ENCODE measurements around the gene FAM117B. TPM values are rescaled to one million over a fixed set of nuclear protein-coding genes. Genes with fewer than 3 reads are reported as not detected.

FAM117B gene
- total and polyA plus RNA-seq, 2 of the 8 experiments (the other 6 are each of a cell fraction or from before 2014, with no cell fraction given), result 3.9 to 22.6 TPM

- Histone ChIP-seq H4K20me1 (replicated peaks in 1 of 2; ENCODE audit: control insufficient read depth in 1 of 2, insufficient read depth in 2 of 2, low read length in 2 of 2) (no peaks in the 10 kb centered on the region), H4K8ac (ENCODE audit: extremely low read depth, insufficient read depth, low read length) (no peak overlapping the region), H2BK120ac (replicated peaks; ENCODE audit: low read depth, low read length) (no peak overlapping the region), H3K79me2 (ENCODE audit: control insufficient read depth in 1 of 2, insufficient read depth in 2 of 2, low read length in 2 of 2) (no peaks in the 10 kb centered on the region), H3K18ac (ENCODE audit: extremely low read depth, low read length) (no peak overlapping the region), H3K79me1 (ENCODE audit: low read depth, low read length) (no peaks in the 10 kb centered on the region), H3K23me2 (ENCODE audit: low read depth, low read length) (no peaks in the 10 kb centered on the region), H2BK15ac (ENCODE audit: low read length) (no peak overlapping the region), H2BK20ac (ENCODE audit: low read length) (no peak overlapping the region), H2BK12ac (ENCODE audit: low read depth, low read length) (no peak overlapping the region), H3K9ac (replicated peaks in 1 of 4; ENCODE audit: extremely low read depth in 1 of 4, low read depth in 3 of 4, low read length in 3 of 4) (no peak overlapping the region), H3K4ac (replicated peaks; ENCODE audit: insufficient read length, low read depth, low read length) (no peak overlapping the region), H2AFZ (ENCODE audit: low read length) (no peak overlapping the region), H4K91ac (replicated peaks; ENCODE audit: insufficient read length, low read length) (no peak overlapping the region), H2BK5ac (ENCODE audit: low read depth, low read length) (no peak overlapping the region), H3K14ac (ENCODE audit: insufficient read length) (no peak overlapping the region), H2AK5ac (ENCODE audit: low read depth, low read length) (no peak overlapping the region), H3K23ac (ENCODE audit: insufficient read length) (no peak overlapping the region), H4K5ac (ENCODE audit: insufficient read length, low read depth, low read length) (no peak overlapping the region), H3K4me1 (replicated peaks in 1 of 4; ENCODE audit: control insufficient read depth in 3 of 4, insufficient read depth in 4 of 4, low read length in 3 of 4) (no peaks in the 10 kb centered on the region; a peak in 1 of 7 replicates), H3K4me2 (ENCODE audit: insufficient read depth in 1 of 2, low read depth in 2 of 2, low read length in 2 of 2) (no peak overlapping the region), H3K9me3 (ENCODE audit: insufficient read depth in 2 of 2, low read depth in 1 of 2, low read length in 1 of 2) (no peaks in the 10 kb centered on the region), H3K27me3 (replicated peaks in 1 of 4; ENCODE audit: control insufficient read depth in 3 of 4, extremely low read depth in 1 of 4, insufficient read depth in 3 of 4, low read length in 3 of 4) (no peaks in the 10 kb centered on the region), H3K4me3 (ENCODE audit: extremely low read depth in 1 of 4, insufficient read depth in 2 of 4, low read depth in 3 of 4, low read length in 4 of 4) (no peak overlapping the region; a peak in 1 of 8 replicates), H3K27ac (ENCODE audit: low read depth, low read length) (no peak overlapping the region), H3K36me3 (ENCODE audit: control insufficient read depth in 2 of 4, insufficient read depth in 4 of 4, low read length in 3 of 4) (peaks cover 0 to 5% (median 3%) of the 10 kb centered on the region in 4 experiments; a peak in 4 of 8 replicates), H3K56ac (replicated peaks; ENCODE audit: insufficient read length, low read depth, low read length) (no peak overlapping the region)
- ChIA-PET POLR2A (ENCODE audit: partially characterized antibody) (interaction anchor here (1.0 kb wide), 1 partner anchor 14 kb away, joined by 4 read pairs; no protein-coding TSS in a partner anchor), CTCF (ENCODE audit: partially characterized antibody) (interaction anchor here (1.9 kb wide), 1 partner anchor 22 kb away, joined by 5 read pairs; no protein-coding TSS in a partner anchor)
- no peak for DNase-seq (ENCODE audit: low read depth in 1 of 2, low spot score in 2 of 2)
- 0 out of 2 replicates have a peak, but pooled peaks have one; percentile 34 for TF ChIP-seq MAFK (IDR thresholded peaks at IDR 0.05; ENCODE audit: low read depth, low read length)
- TF ChIP-seq CHD1 (IDR thresholded peaks at IDR 0.05; ENCODE audit: low read depth, low read length), result no peak
- FAIRE-seq, result no peak
These were observed 134.4 kb downstream of the FAM117B start for GRCh38 chr2:202769201-202769600.

Data from H1 (cell line).